ENCODE results near the gene SRPK2. TPM values are rescaled to one million over a fixed set of nuclear protein-coding genes. Genes with fewer than 3 reads are reported as not detected.

Gene SRPK2
- total RNA-seq, 1 donor from 2014 or later, result 249 TPM

Small RNAs within 50 kb of the gene (small RNA-seq; reads per million reads assigned to genes)
- not detected for gene AC005070.2
- not detected for gene RNU6-1322P

Other genes with a start within 250 kb of the SRPK2 start
- 19.6 TPM for gene PUS7, start 133.3 kb upstream of the SRPK2 start, total RNA-seq
- gene RINT1, start 143.3 kb upstream of the SRPK2 start, total RNA-seq, result 19.6 TPM
- gene EFCAB10, start 192.6 kb upstream of the SRPK2 start, total RNA-seq, result 3.3 TPM

Measured in frontal cortex (tissue), 1 donor.